GM12872 (cell line): ENCODE results near the gene ANO6.

Source experiments
- CTCF ChIP-seq: IDR thresholded peaks from 3 replicates; pipeline ENCODE4 v1.5.1; 2011; ENCODE audit warnings: low read depth, mild to moderate bottlenecking, low read length, moderate library complexity; ENCODE audit not compliant: insufficient read depth

The ANO6 gene

GRCh38 chr12:45215419-45216229 is at the start of gene ANO6:
TSS of gene ANO6 (plus strand) at chr12:45216095. CDS start at chr12:45216322, 227 bp downstream.
- peak; percentile 52 for TF ChIP-seq CTCF

GRCh38 chr12:45168976-45169375 is 46.9 kb upstream of the ANO6 start:
- TF ChIP-seq CTCF = no peak

- TF ChIP-seq CTCF = peak; percentile 91
Measured at GRCh38 chr12:45170456-45171042, 45.3 kb upstream of the ANO6 start.

GRCh38 chr12:45174595-45174994 is 41.3 kb upstream of the ANO6 start:
- TF ChIP-seq CTCF = no peak

GRCh38 chr12:45178771-45179170 is 37.1 kb upstream of the ANO6 start:
- no peak for TF ChIP-seq CTCF

GRCh38 chr12:45182511-45182910 is 33.4 kb upstream of the ANO6 start:
- no peak for TF ChIP-seq CTCF

- TF ChIP-seq CTCF = peak; percentile 25; the same call in 2 of the 3 replicates
Measured at GRCh38 chr12:45183246-45183645, 32.6 kb upstream of the ANO6 start.
